Left lobe of liver (tissue), 2 donors: ENCODE data around the gene ZFR2. TPM values are rescaled to one million over a fixed set of nuclear protein-coding genes. Genes with fewer than 3 reads are reported as not detected.
"Not testable (repeated sequence)": the region's sequence is repeated elsewhere in the genome, so short reads cannot be mapped to it uniquely, and the experiment has no call there.

ENCODE experiments used
- ATAC-seq: fragments of 200-7000 bp; cut with Tn5 transposase; one replicate; pipeline ENCODE4 v1.9.1; 2020; ENCODE audit warnings: mild to moderate bottlenecking, moderate library complexity
- DNase-seq: peaks from one replicate; pipeline ENCODE4 v3.0.0-alpha.2; 2020; ENCODE audit warnings: low spot score
- total RNA-seq: library from RNA; stranded (reverse); gene quantifications from one replicate; pipeline ENCODE4 v1.2.1, GENCODE V29; 2021
- donor health status: DM: no; HTN: no; CAD: no; lungs with moderate emphysema.
- donor health status: DM: no; HTN: yes; CAD: no.

ZFR2 gene
- total RNA-seq, 1 donor from 2014 or later = not detected

DNA sequence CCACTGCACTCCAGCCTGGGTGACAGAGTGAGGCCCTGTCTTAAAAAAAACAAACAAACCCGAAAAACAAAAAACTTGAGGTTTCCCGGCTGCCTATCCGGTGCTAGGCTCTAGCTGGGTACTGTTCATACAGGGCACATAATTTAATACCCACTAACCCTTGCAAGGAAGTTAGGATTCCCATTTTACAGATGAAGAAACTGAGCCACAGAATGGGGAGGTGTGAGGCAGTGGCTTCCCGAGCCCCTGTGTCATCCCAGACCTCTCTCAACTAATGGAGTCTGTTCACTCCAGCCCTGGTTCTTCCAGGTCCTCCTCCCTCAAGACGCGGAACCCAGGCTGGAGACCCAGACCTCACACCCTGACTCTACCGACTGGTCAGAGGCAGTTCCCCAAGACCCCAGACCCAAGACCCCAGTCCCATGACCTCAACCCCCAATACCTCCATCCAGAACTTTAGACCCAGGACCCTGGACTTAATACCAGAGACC, 107.9 kb downstream of the ZFR2 start:
- DNase-seq (no peak), ATAC-seq (no peak)

DNA sequence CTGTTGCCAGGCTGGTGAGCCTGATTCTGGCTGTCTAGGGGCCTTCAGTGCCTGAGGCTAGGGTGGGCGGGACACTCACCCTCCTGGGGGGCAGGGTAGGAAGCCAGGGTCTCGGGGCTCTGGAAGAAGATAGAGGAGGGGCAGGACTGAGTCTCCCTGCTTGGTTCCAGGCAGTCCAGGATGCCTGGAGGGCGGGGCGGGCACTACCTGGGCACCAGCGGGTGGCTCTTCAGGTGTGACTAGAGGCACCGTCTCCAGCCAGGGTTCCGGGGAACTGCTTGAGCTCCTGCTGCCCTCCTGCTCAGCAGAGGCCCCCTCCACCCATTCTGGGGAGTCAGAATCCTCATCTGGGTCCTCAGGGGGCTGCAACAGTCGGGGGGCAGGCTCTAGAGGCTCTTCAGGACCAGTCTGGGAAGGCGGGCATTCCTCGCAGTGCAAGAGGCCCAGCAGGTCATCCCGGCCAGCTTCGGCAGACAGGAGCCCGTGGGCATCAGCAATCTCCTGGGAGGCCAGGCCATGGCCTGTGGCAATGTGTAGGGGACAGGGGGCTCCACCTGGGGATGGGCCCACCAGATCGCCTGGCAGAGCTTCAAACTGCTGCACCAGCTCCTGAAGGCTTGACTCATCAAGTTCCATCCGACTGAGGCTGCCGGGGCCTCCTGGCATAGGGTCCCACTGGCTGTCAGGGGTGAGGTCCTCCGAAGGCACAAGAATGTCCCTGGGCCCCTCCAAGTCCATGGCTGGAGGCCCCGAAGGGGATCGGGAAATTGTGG, 109.2 kb downstream of the ZFR2 start:
- ATAC-seq = no peak

GRCh38 chr19:3758297-3758696, 110.5 kb downstream of the ZFR2 start:
- not testable (repeated sequence) for DNase-seq, ATAC-seq

More for the DNA sequence above, 109.2 kb downstream of the ZFR2 start:
- DNase-seq = no peak

DNA sequence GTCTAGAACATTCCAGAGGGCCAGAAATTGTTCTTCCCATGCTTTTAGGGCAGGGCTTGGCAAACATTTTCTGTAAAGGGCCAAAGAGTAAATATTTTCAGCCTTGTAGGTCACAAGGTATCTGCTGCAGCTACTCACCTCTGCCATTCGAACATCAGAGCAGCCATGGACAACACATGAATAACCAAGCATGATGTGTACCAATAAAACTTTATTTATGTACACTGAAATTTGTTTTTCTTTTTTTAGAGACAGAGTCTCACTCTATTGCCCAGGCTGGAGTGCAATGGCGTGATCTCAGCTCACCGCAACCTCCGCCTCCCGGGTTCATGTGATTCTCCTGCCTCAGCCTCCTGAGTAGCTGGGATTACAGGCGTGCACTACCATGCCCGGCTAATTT, 111.1 kb downstream of the ZFR2 start:
- ATAC-seq, DNase-seq: not testable (repeated sequence)

Other genes with a start within 250 kb of the ZFR2 start
- 12.5 TPM for gene CACTIN, start 242.2 kb downstream of the ZFR2 start, total RNA-seq
- gene PIP5K1C, start 168.6 kb downstream of the ZFR2 start, total RNA-seq = 7.5 TPM
- 28.8 TPM for gene TJP3, start 160.7 kb downstream of the ZFR2 start, total RNA-seq
- gene APBA3, start 107.3 kb downstream of the ZFR2 start, total RNA-seq = 18.6 TPM
- gene MRPL54, start 106.4 kb downstream of the ZFR2 start, total RNA-seq = 56.0 TPM
- not detected for gene RAX2, start 96.8 kb downstream of the ZFR2 start, total RNA-seq
- gene MATK, start 82.7 kb downstream of the ZFR2 start, total RNA-seq = 0.48 TPM
- gene ATCAY, start 11.6 kb upstream of the ZFR2 start, total RNA-seq = not detected
- gene NMRK2, start 64.0 kb upstream of the ZFR2 start, total RNA-seq = not detected
- gene DAPK3, start 102.1 kb upstream of the ZFR2 start, total RNA-seq = 20.4 TPM
- gene EEF2, start 116.4 kb upstream of the ZFR2 start, total RNA-seq = 1,272 TPM
- 13.6 TPM for gene PIAS4, start 138.7 kb upstream of the ZFR2 start, total RNA-seq
- 33.3 TPM for gene ZBTB7A, start 197.9 kb upstream of the ZFR2 start, total RNA-seq